HCEC 1CT (cell line): ENCODE data around the gene GFRA1.

ENCODE experiments used
- DNase-seq: peaks from one replicate; pipeline ENCODE4 v3.0.0-alpha.2; 2017

GFRA1 gene

GRCh38 chr10:116156819-116157218 lies 116.2 kb downstream of the GFRA1 start:
- DNase-seq = no peak

GRCh38 chr10:116155191-116155590 lies 117.8 kb downstream of the GFRA1 start:
- no peak for DNase-seq

GRCh38 chr10:116154651-116155050 lies 118.4 kb downstream of the GFRA1 start:
- DNase-seq = no peak

GRCh38 chr10:116151076-116151475 lies 121.9 kb downstream of the GFRA1 start:
- no peak for DNase-seq

- no peak for DNase-seq
These were observed 122.4 kb downstream of the GFRA1 start for GRCh38 chr10:116150606-116151005.

- no peak for DNase-seq
These were observed 125.7 kb downstream of the GFRA1 start for GRCh38 chr10:116147147-116147905.

GRCh38 chr10:116146372-116147140 lies 126.5 kb downstream of the GFRA1 start:
- DNase-seq = peak; percentile 21

- DNase-seq = no peak
These were observed 129.3 kb downstream of the GFRA1 start for GRCh38 chr10:116143673-116144222.

- no peak for DNase-seq
These were observed 131.2 kb downstream of the GFRA1 start for GRCh38 chr10:116141855-116142254.

- DNase-seq = no peak
These were observed 131.8 kb downstream of the GFRA1 start for GRCh38 chr10:116141246-116141645.

- DNase-seq = no peak
These were observed 133.1 kb downstream of the GFRA1 start for GRCh38 chr10:116139886-116140285.

GRCh38 chr10:116138897-116139296 lies 134.1 kb downstream of the GFRA1 start:
- no peak for DNase-seq

GRCh38 chr10:116136261-116136660 lies 136.7 kb downstream of the GFRA1 start:
- DNase-seq = no peak

- no peak for DNase-seq
These were observed 138.7 kb downstream of the GFRA1 start for GRCh38 chr10:116134322-116134721.

- no peak for DNase-seq
These were observed 139.4 kb downstream of the GFRA1 start for GRCh38 chr10:116133634-116134033.

- no peak for DNase-seq
These were observed 140.1 kb downstream of the GFRA1 start for GRCh38 chr10:116132780-116133399.

GRCh38 chr10:116130006-116130405 lies 143.0 kb downstream of the GFRA1 start:
- DNase-seq = no peak

GRCh38 chr10:116126954-116127695 lies 145.9 kb downstream of the GFRA1 start:
- DNase-seq = no peak

GRCh38 chr10:116126239-116126638 lies 146.8 kb downstream of the GFRA1 start:
- no peak for DNase-seq

GRCh38 chr10:116125180-116125579 lies 147.8 kb downstream of the GFRA1 start:
- no peak for DNase-seq

GRCh38 chr10:116124777-116125176 lies 148.2 kb downstream of the GFRA1 start:
- no peak for DNase-seq

GRCh38 chr10:116122664-116123063 lies 150.3 kb downstream of the GFRA1 start:
- DNase-seq = no peak
